ENCODE measurements around the gene CSNK2B.

CSNK2B gene

DNA sequence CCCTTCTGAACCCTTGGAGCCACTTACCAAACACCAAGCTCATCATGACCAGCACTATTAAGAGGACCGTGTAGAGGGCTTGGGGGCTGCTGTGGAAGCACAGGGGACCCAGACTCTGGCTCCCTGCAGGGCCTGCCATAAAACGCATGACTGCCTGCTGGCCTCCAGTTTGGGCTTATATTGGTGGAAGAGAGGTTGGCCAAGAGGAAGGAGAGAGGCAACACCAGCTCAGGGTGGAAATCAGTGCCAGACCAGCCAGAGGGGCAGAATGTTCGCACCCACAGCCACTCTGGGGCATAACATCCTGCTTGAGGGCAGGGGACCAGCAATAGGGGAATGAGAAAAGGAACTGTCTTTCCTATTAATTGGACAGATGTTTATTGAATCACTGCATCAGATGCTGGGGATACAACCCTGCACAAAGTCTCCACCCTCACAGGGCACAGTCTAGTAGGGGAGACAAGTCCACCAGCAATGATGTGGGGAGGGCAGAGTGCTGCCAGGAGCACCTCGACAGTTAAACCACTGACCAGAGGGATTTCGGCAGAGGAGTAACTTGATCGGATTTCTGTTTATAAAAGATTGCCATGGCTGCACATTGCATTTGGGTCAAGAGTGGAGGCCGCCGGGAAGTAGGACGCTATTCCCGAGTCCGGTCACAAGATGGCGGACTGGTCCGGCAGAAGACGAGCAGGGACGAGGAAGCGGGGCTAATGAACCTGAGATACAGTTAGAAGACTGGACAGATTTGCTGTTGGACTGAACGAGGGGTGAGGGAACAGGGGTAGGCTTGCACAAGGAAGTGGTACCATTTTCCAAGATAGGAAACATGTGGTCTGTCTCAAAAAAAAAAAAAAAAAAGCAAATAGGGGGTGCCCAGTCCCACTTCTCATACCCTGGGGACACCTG is 14.6 kb downstream of the CSNK2B start, which contains the start of gene LY6G5C:
Gene LY6G5C, minus strand, starts transcription at position 842 of the 909 bp plus-strand sequence. Its CDS starts 694 bp downstream, at position 148.
- no peaks in the 10 kb centered on the region for H3K9me2 ChIP-seq (replicated peaks; ENCODE audit: insufficient read depth, low read length)
- TF ChIP-seq EZH2 (optimal IDR thresholded peaks at IDR 0.05; ENCODE audit: low read depth, low read length), result no peak
- TF ChIP-seq, protein P1, sequence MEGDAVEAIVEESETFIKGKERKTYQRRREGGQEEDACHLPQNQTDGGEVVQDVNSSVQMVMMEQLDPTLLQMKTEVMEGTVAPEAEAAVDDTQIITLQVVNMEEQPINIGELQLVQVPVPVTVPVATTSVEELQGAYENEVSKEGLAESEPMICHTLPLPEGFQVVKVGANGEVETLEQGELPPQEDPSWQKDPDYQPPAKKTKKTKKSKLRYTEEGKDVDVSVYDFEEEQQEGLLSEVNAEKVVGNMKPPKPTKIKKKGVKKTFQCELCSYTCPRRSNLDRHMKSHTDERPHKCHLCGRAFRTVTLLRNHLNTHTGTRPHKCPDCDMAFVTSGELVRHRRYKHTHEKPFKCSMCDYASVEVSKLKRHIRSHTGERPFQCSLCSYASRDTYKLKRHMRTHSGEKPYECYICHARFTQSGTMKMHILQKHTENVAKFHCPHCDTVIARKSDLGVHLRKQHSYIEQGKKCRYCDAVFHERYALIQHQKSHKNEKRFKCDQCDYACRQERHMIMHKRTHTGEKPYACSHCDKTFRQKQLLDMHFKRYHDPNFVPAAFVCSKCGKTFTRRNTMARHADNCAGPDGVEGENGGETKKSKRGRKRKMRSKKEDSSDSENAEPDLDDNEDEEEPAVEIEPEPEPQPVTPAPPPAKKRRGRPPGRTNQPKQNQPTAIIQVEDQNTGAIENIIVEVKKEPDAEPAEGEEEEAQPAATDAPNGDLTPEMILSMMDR (IDR thresholded peaks at IDR 0.05; ENCODE audit: low read length), result peak; percentile 64
- H3K4me3 ChIP-seq (ENCODE audit: low read length), result peak within 1 kb of the TSS; percentile 63
- peak within 1 kb of the TSS; percentile 94 for H2AFZ ChIP-seq (ENCODE audit: low read length)
- no peaks in the 10 kb centered on the region for H3K36me3 ChIP-seq (replicated peaks; ENCODE audit: insufficient read depth, low read length)
- H4K20me1 ChIP-seq (ENCODE audit: insufficient read depth, low read length), result no peaks in the 10 kb centered on the region
- H3K79me2 ChIP-seq (ENCODE audit: low read length), result no peaks in the 10 kb centered on the region
- DNase-seq, result peak; percentile 65
- no peak within 1 kb of the TSS for H3K27ac ChIP-seq (ENCODE audit: low read length)
- no peaks in the 10 kb centered on the region for H3K27me3 ChIP-seq (replicated peaks; ENCODE audit: insufficient read depth, low read length)
- H3F3A ChIP-seq (ENCODE audit: insufficient read depth, low read length), result peaks cover 5% of the 10 kb centered on the region; the same call in 1 of the 2 replicates
- H3K9me3 ChIP-seq (replicated peaks; ENCODE audit: insufficient read depth, low read length), result no peaks in the 10 kb centered on the region
- H3K4me2 ChIP-seq (ENCODE audit: low read depth, low read length), result peak within 1 kb of the TSS; percentile 93
- H3K4me1 ChIP-seq (ENCODE audit: low read length), result no peaks in the 10 kb centered on the region; the same call in 1 of the 2 replicates
- peak within 1 kb of the TSS; percentile 58; the same call in 1 of the 2 replicates for H3K9ac ChIP-seq (ENCODE audit: low read length)

DNA sequence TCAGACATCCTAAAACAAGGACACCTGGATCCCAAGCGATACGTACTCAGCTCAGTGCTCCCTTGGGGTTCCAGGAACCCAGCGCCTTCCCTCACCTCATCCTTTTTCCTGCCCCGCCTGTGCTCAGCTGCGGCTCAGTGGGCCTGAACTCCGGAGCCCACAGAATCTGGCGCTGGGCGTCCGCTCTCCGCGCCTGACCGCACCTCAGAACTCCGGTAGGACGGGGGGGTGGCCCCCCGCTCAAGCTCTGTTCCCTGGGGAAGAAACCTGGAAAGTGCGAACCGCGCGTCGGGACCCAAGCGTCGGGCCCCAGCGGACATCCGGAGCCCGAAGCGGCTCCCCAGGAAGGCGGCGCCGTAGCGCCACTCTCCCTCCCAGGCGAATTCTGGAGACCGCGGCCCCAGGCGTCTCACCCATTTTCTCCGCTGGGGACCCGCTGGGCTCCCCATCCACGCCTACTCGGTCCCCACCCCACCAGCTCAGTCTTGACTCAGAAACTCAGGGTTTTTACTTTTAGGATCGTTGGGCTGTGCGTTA is 15.3 kb downstream of the CSNK2B start:
- no peaks in the 10 kb centered on the region for H3K27me3 ChIP-seq (replicated peaks; ENCODE audit: insufficient read depth, low read length)
- TF ChIP-seq EZH2phosphoT487 (IDR thresholded peaks at IDR 0.05; ENCODE audit: low read length), result no peak
- TF ChIP-seq, protein P1 (IDR thresholded peaks at IDR 0.05; ENCODE audit: low read length), result no peak; the same call in 1 of the 2 replicates
- no peak for TF ChIP-seq EZH2 (optimal IDR thresholded peaks at IDR 0.05; ENCODE audit: low read depth, low read length)
- peak; percentile 23 for DNase-seq
- no peaks in the 10 kb centered on the region; the same call in 1 of the 2 replicates for H3K4me1 ChIP-seq (ENCODE audit: low read length)
- no peaks in the 10 kb centered on the region for H3K79me2 ChIP-seq (ENCODE audit: low read length)
- peak overlapping the region; percentile 58; the same call in 1 of the 2 replicates for H3K9ac ChIP-seq (ENCODE audit: low read length)
- H3K36me3 ChIP-seq (replicated peaks; ENCODE audit: insufficient read depth, low read length), result no peaks in the 10 kb centered on the region
- H3K27ac ChIP-seq (ENCODE audit: low read length), result no peak overlapping the region
- H4K20me1 ChIP-seq (ENCODE audit: insufficient read depth, low read length), result no peaks in the 10 kb centered on the region
- no peaks in the 10 kb centered on the region for H3K9me3 ChIP-seq (replicated peaks; ENCODE audit: insufficient read depth, low read length)
- H3K4me3 ChIP-seq (ENCODE audit: low read length), result peak overlapping the region; percentile 63
- H3K4me2 ChIP-seq (ENCODE audit: low read depth, low read length), result peak overlapping the region; percentile 93
- no peaks in the 10 kb centered on the region for H3K9me2 ChIP-seq (replicated peaks; ENCODE audit: insufficient read depth, low read length)
- H2AFZ ChIP-seq (ENCODE audit: low read length), result peak overlapping the region; percentile 94
- no peaks in the 10 kb centered on the region for H3F3A ChIP-seq (ENCODE audit: insufficient read depth, low read length)

DNA sequence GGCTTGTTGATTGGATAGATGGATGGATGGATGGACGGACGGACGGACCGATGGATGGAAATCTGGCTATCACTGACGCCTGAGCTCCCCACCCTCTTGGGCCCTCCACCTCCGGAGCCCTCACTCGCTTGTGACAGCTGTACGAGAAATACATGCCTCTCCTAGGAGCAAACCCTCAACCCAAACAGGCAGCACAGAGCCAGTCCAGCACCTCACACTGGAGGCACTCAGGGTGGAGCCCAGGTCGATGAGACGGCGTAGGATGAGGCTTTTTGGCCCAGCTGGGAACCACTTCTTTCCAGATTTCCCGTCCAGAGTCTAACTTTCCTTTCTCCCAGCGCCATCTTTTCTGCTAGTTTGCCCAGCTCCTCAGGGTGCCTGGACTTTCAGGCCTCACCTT is 17.7 kb downstream of the CSNK2B start:
- Histone ChIP-seq H3F3A (ENCODE audit: insufficient read depth, low read length) (no peaks in the 10 kb centered on the region), H3K79me2 (ENCODE audit: low read length) (no peaks in the 10 kb centered on the region), H3K9me3 (replicated peaks; ENCODE audit: insufficient read depth, low read length) (no peaks in the 10 kb centered on the region), H3K4me3 (ENCODE audit: low read length) (no peak overlapping the region), H3K27me3 (replicated peaks; ENCODE audit: insufficient read depth, low read length) (no peaks in the 10 kb centered on the region), H4K20me1 (ENCODE audit: insufficient read depth, low read length) (no peaks in the 10 kb centered on the region), H3K9me2 (replicated peaks; ENCODE audit: insufficient read depth, low read length) (no peaks in the 10 kb centered on the region), H3K36me3 (replicated peaks; ENCODE audit: insufficient read depth, low read length) (no peaks in the 10 kb centered on the region), H3K4me1 (ENCODE audit: low read length) (no peaks in the 10 kb centered on the region; the same call in 1 of the 2 replicates), H3K9ac (ENCODE audit: low read length) (no peak overlapping the region), H3K27ac (ENCODE audit: low read length) (no peak overlapping the region), H2AFZ (ENCODE audit: low read length) (no peak overlapping the region), H3K4me2 (ENCODE audit: low read depth, low read length) (no peak overlapping the region)
- TF ChIP-seq EZH2 (optimal IDR thresholded peaks at IDR 0.05; ENCODE audit: low read depth, low read length) (no peak), EZH2phosphoT487 (IDR thresholded peaks at IDR 0.05; ENCODE audit: low read length) (no peak)
- TF ChIP-seq, protein P1 (IDR thresholded peaks at IDR 0.05; ENCODE audit: low read length), result no peak
- no peak for DNase-seq
